Ammon's horn (tissue), 1 donor: ENCODE results near the gene ABCA8.

Experiments
- DNase-seq: peaks from one replicate; pipeline ENCODE4 v3.0.0-alpha.2; 2016; ENCODE audit warnings: low spot score

Gene ABCA8

GRCh38 chr17:68870161-68870826, 84.9 kb downstream of the ABCA8 start:
- no peak for DNase-seq

- DNase-seq: no peak
These were observed 86.5 kb downstream of the ABCA8 start for GRCh38 chr17:68868708-68869107.

GRCh38 chr17:68867759-68868516, 87.3 kb downstream of the ABCA8 start:
- no peak for DNase-seq

- DNase-seq: no peak
These were observed 89.6 kb downstream of the ABCA8 start for GRCh38 chr17:68865584-68865983.

- DNase-seq: no peak
These were observed 92.0 kb downstream of the ABCA8 start for GRCh38 chr17:68863091-68863652.

- DNase-seq: peak; percentile 40
These were observed 93.6 kb downstream of the ABCA8 start for GRCh38 chr17:68861602-68862001.

- DNase-seq: no peak
These were observed 94.3 kb downstream of the ABCA8 start for GRCh38 chr17:68860941-68861340.

GRCh38 chr17:68854452-68854851, 100.7 kb downstream of the ABCA8 start:
- DNase-seq: no peak

- DNase-seq: no peak
These were observed 101.8 kb downstream of the ABCA8 start for GRCh38 chr17:68853439-68853838.

- DNase-seq: no peak
These were observed 102.2 kb downstream of the ABCA8 start for GRCh38 chr17:68853036-68853435.

- no peak for DNase-seq
These were observed 103.3 kb downstream of the ABCA8 start for GRCh38 chr17:68851890-68852289.

- DNase-seq: no peak
These were observed 104.3 kb downstream of the ABCA8 start for GRCh38 chr17:68850749-68851510.

GRCh38 chr17:68849673-68850610, 105.2 kb downstream of the ABCA8 start:
- no peak for DNase-seq

- DNase-seq: no peak
These were observed 107.5 kb downstream of the ABCA8 start for GRCh38 chr17:68847711-68848110.

GRCh38 chr17:68843522-68843921, 111.7 kb downstream of the ABCA8 start:
- DNase-seq: no peak

- peak; percentile 22 for DNase-seq
These were observed 115.1 kb downstream of the ABCA8 start for GRCh38 chr17:68840073-68840472.

GRCh38 chr17:68835071-68835470, 120.1 kb downstream of the ABCA8 start:
- no peak for DNase-seq

- no peak for DNase-seq
These were observed 120.8 kb downstream of the ABCA8 start for GRCh38 chr17:68834328-68834836.

- peak; percentile 33 for DNase-seq
These were observed 122.9 kb downstream of the ABCA8 start for GRCh38 chr17:68832109-68832802.

- no peak for DNase-seq
These were observed 124.0 kb downstream of the ABCA8 start for GRCh38 chr17:68831170-68831569.

- no peak for DNase-seq
These were observed 124.9 kb downstream of the ABCA8 start for GRCh38 chr17:68830313-68830712.
